SW480 (cell line): ENCODE measurements around the gene PROM1.
A peak's percentile ranks its signal among the peaks of the same experiment; 100 is the strongest.

Source experiments
- DNase-seq: peaks from one replicate; pipeline ENCODE4 v3.0.0-alpha.2; 2016; ENCODE audit warnings: low spot score

PROM1 gene

GRCh38 chr4:15944895-15945294 lies 138.9 kb downstream of the PROM1 start:
- no peak for DNase-seq

- DNase-seq, result no peak
Observed at GRCh38 chr4:15942283-15942682, 141.5 kb downstream of the PROM1 start.

GRCh38 chr4:15938640-15939039 lies 145.2 kb downstream of the PROM1 start, which contains the start of gene FGFBP1:
FGFBP1 (minus strand) TSS chr4:15938740; CDS start chr4:15936632, 2,108 bp downstream.
- DNase-seq, result no peak

- peak; percentile 78 for DNase-seq
Observed at GRCh38 chr4:15938182-15938581, 145.6 kb downstream of the PROM1 start.

GRCh38 chr4:15936495-15936894 lies 147.3 kb downstream of the PROM1 start:
- no peak for DNase-seq

GRCh38 chr4:15935504-15936402 lies 148.1 kb downstream of the PROM1 start:
- DNase-seq, result no peak

- DNase-seq, result no peak
Observed at GRCh38 chr4:15934259-15934658, 149.6 kb downstream of the PROM1 start.

GRCh38 chr4:15931451-15932210 lies 152.2 kb downstream of the PROM1 start:
- DNase-seq, result no peak

- DNase-seq, result no peak
Observed at GRCh38 chr4:15930314-15930713, 153.5 kb downstream of the PROM1 start.

GRCh38 chr4:15929540-15929939 lies 154.3 kb downstream of the PROM1 start:
- no peak for DNase-seq

- no peak for DNase-seq
Observed at GRCh38 chr4:15928883-15929282, 154.9 kb downstream of the PROM1 start.

- DNase-seq, result no peak
Observed at GRCh38 chr4:15926486-15926885, 157.3 kb downstream of the PROM1 start.

- DNase-seq, result no peak
Observed at GRCh38 chr4:15925830-15926229, 158.0 kb downstream of the PROM1 start.

GRCh38 chr4:15921592-15921932 lies 162.3 kb downstream of the PROM1 start:
- DNase-seq, result no peak

- DNase-seq, result peak; percentile 70
Observed at GRCh38 chr4:15920723-15921591, 162.9 kb downstream of the PROM1 start.

GRCh38 chr4:15918484-15919129 lies 165.2 kb downstream of the PROM1 start:
- DNase-seq, result no peak
